Measurements from ENCODE around the gene ITIH1. TPM values are rescaled to one million over a fixed set of nuclear protein-coding genes. Genes with fewer than 3 reads are reported as not detected.

ITIH1 gene
- total and polyA plus RNA-seq, 2 experiments from 2014 or later, result not detected

GRCh38 chr3:52800079-52800478, 22.7 kb downstream of the ITIH1 start:
- H3K36me3 ChIP-seq (ENCODE audit: insufficient read depth), result no peaks in the 10 kb centered on the region
- H3K27ac ChIP-seq (ENCODE audit: low read depth), result no peak overlapping the region
- H3K9me3 Mint-ChIP-seq, result no peaks in the 10 kb centered on the region
- H3K9me2 ChIP-seq (ENCODE audit: insufficient read depth), result no peaks in the 10 kb centered on the region
- no peaks in the 10 kb centered on the region for H3K4me1 Mint-ChIP-seq
- H3K27me3 Mint-ChIP-seq (ENCODE audit: insufficient read depth, low read depth, poor library complexity), result peaks cover 9% of the 10 kb centered on the region
- H3F3A ChIP-seq (replicated peaks; ENCODE audit: low read depth), result no peaks in the 10 kb centered on the region
- no peak for TF ChIP-seq REST (IDR thresholded peaks at IDR 0.05; ENCODE audit: unreplicated experiment)
- no peak for TF ChIP-seq ETS1 (IDR thresholded peaks at IDR 0.05)
- no peak for TF ChIP-seq ZNF331 (CRISPR knock-in tag; IDR thresholded peaks at IDR 0.05; ENCODE audit: low read depth)
- TF ChIP-seq JUNB (IDR thresholded peaks at IDR 0.05; ENCODE audit: unreplicated experiment), result no peak
- no peak for TF ChIP-seq EZH2 (IDR thresholded peaks at IDR 0.05; ENCODE audit: low read depth, unreplicated experiment)
- TF ChIP-seq EZH2phosphoT487 (IDR thresholded peaks at IDR 0.05; ENCODE audit: unreplicated experiment), result no peak
- no peak for TF ChIP-seq ZNF462 (CRISPR knock-in tag; IDR thresholded peaks at IDR 0.05)
- no peak for TF ChIP-seq CTCF (conservative IDR thresholded peaks at IDR 0.05; ENCODE audit: low read depth in 2 of 2)
- no peak for TF ChIP-seq ZNF114 (CRISPR knock-in tag; IDR thresholded peaks at IDR 0.05)
- H3K27me3 ChIP-seq (ENCODE audit: insufficient read depth), result no peaks in the 10 kb centered on the region
- no peak overlapping the region for H3K4me3 Mint-ChIP-seq
- DNase-seq (ENCODE audit: low spot score) (no peak), ATAC-seq (no peak)
- no peaks in the 10 kb centered on the region for H3K4me1 ChIP-seq (ENCODE audit: insufficient read depth)
- no peak overlapping the region for H3K27ac Mint-ChIP-seq
- H3K36me3 Mint-ChIP-seq (ENCODE audit: low read depth), result no peaks in the 10 kb centered on the region
- no peak overlapping the region for H3K4me3 ChIP-seq
- no peak overlapping the region for H3K4me2 ChIP-seq
- no peaks in the 10 kb centered on the region for H3K79me2 ChIP-seq (replicated peaks; ENCODE audit: insufficient read depth)
- H2AFZ ChIP-seq, result no peak overlapping the region
- no peaks in the 10 kb centered on the region for H4K20me1 ChIP-seq (replicated peaks; ENCODE audit: insufficient read depth)
